Activated T-helper 1 cell treated with anti-CD3 and anti-CD28 coated beads, Interleukin-2, amount 50 U/mL, for 16 hours (primary cell): Measurements from ENCODE around the gene SEC63.
"Not testable (repeated sequence)": the region's sequence is repeated elsewhere in the genome, so short reads cannot be mapped to it uniquely, and the experiment has no call there.

ENCODE experiments used
- DNase-seq, 2 donors: peaks; one replicate each; pipeline ENCODE4 v3.0.0-alpha.2; 2020; ENCODE audit warnings: low read depth in 1 of 2, low spot score in 1 of 2

Gene SEC63, protein sequence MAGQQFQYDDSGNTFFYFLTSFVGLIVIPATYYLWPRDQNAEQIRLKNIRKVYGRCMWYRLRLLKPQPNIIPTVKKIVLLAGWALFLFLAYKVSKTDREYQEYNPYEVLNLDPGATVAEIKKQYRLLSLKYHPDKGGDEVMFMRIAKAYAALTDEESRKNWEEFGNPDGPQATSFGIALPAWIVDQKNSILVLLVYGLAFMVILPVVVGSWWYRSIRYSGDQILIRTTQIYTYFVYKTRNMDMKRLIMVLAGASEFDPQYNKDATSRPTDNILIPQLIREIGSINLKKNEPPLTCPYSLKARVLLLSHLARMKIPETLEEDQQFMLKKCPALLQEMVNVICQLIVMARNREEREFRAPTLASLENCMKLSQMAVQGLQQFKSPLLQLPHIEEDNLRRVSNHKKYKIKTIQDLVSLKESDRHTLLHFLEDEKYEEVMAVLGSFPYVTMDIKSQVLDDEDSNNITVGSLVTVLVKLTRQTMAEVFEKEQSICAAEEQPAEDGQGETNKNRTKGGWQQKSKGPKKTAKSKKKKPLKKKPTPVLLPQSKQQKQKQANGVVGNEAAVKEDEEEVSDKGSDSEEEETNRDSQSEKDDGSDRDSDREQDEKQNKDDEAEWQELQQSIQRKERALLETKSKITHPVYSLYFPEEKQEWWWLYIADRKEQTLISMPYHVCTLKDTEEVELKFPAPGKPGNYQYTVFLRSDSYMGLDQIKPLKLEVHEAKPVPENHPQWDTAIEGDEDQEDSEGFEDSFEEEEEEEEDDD

DNA sequence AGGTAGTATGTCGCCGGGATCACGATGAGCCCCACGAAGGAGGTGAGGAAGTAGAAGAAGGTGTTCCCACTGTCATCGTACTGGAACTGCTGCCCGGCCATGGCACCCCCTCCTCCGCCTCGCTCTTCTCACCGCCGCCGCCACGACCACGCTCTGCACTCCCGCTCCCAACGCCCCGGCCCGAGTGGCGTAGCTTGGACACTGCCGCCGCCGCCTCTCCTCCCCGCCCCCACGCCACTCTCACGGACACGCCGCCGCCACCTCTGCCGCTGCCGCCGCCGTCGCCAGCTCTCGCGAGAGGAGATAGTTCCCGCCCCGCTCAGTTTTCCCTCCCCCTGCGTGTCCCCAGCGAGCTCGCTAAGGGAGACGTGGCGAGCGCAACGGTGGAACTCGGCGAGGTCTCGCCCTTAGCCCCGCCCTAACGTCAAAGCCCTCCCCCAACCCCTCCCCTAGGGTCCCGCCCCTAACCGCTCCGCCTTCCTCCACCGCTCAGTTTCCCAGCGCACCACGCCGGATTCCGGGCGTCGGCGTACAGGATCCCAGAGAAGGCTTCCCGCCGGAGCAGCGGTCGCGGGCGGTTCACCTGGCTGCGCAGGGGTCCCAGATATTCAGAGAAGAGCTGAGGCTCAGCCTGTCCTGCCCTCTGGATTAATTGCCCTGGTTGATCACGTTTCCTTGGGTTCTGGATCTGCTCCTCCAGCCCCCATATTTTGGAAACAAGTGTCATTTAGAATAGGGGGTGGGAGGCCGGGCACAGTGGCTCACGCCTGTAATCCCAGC is at the start of gene SEC63:
Gene SEC63, minus strand, starts transcription at position 300 of the 780 bp plus-strand sequence. Its CDS starts 199 bp downstream, at position 101.
- peak; percentile 94 to 96 for DNase-seq

DNA sequence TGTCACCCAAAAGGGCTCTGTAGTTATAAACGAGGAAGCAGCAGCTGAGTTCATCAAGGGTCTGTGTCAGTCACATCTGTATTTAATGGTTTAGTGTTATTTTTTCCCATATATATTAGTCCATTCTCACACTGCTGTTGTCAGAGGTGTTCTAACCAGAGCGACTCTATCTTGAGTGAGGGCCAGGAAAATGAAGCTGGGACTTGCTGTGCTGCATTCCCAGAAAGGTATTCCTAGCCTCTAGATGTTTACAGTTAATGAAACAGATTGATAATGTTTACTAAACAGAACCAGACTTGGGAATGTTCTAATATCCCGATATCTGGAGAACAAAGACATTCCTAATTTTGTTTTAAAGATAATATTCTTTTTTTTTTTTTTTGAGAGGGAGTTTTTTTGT is 48.0 kb upstream of the SEC63 start:
- DNase-seq: no peak

DNA sequence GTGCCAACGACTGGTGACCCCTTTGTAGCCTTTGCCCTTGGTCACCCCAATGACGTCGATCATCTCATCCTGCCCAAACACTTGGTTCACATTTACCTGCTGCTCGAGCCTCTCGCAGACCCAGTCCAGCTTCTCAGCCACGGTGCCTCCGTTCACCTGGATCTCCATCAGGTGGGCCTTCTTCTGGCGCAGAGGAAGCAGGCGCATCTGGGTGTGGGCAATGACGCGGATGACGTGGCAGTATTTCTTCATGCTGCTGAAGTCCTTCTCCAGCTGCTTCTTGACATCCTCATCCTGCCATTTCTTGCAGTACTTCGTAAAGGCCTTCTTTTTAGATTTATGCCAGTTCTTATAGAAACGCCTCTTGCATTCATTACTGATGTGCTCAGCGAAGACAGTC is 46.9 kb upstream of the SEC63 start:
- no peak for DNase-seq

DNA sequence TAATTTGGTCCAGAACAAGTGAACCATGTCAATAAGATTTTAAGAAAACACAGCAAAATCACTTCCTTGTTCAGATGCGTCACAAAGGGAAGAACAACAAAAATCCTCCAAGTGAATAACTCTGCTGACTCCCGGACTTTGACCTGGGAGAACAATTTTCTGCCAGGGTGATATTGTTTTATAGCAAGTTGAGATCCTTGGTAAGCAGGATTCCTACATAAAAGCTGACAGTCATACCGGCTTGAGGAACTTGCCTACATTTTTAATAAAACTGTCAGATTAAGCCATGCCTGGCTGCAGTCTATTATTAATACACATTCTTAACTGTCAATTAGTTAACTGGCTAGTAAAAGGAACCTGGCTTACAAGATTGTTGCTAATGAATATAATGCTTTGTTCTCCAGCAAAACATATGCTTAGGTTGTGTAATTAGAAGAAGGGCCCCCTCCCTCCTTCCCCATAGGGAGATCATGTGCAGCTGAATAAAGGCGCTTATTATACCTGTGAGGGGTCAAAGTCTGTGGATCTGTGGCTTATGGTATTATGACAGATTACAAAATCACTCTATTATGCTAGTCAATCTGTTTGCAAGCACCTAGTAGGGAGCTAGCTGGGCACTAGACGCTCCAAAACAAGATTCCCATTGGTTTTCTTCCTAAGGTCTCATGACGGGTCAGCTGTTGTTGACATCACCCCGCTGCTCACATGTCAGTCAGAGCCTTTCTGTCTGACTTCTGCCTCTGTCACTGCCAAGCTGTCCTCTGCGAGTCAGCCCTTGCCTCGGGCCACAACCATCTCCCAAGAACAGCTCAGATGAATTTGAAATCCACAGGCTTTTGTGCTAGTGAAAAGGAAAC is 44.6 kb upstream of the SEC63 start:
- DNase-seq: no peak

DNA sequence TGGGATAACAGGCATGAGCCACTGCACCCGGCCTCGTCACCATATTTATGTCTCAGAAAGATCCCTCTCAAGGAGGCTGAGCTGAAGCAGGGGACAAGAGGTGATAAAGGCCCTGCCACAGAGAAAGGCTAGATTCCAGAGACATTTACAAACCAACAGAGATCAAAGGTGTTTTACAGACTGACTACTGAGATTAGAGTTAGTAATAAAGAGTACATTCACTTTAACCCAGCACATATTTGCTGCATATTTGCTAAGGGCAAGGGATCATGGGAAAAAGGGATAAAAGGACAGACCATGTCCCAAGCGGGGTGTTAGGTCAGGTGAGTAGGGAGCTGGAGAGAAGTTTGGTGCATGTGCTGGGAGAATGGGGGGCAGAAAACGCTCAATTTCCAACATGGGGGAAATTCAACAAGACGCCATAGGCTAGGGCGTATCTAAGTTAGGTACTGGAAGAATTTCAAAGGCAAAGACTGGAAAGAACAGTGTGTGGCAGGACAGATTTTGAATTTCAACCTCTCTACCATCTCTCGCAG is 43.8 kb upstream of the SEC63 start:
- no peak for DNase-seq

DNA sequence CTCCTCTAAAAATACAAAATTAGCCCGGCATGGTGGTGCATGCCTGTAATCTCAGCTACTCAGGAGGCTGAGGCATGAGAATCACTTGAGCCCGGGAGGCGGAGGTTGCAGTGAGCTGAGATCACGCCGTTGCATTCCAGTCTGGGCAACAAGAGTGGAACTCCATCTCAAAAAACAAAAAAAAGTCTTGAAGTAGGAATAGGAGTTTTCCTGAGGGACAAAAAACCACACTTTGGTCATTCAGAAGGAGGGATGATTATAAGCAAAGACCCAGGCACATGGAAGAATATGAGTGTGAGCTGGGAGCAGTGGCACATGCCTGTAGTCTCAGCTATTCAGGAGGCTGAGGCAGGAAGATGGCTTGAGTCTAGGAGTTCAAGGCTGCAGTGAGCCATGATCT is 42.3 kb upstream of the SEC63 start:
- not testable (repeated sequence) for DNase-seq

DNA sequence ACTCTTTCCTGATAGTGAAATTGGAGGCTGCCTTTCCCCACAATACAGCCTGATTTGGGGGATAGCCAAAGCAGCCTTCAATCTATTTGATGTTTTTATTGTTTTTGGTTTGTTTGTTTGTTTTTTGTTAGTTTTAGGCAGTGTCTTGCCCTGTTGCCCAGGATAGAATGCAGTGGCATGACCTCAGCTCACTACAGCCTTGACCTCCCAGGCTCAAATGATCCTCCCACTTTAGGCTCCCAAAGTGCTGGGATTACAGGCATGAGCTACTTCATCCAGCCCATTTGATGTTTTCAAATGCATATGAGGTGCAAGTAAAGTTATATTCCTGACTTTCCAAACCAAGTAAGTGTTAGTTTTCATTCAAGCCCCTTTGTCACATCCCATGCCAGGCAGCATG is 41.3 kb upstream of the SEC63 start:
- DNase-seq: no peak

DNA sequence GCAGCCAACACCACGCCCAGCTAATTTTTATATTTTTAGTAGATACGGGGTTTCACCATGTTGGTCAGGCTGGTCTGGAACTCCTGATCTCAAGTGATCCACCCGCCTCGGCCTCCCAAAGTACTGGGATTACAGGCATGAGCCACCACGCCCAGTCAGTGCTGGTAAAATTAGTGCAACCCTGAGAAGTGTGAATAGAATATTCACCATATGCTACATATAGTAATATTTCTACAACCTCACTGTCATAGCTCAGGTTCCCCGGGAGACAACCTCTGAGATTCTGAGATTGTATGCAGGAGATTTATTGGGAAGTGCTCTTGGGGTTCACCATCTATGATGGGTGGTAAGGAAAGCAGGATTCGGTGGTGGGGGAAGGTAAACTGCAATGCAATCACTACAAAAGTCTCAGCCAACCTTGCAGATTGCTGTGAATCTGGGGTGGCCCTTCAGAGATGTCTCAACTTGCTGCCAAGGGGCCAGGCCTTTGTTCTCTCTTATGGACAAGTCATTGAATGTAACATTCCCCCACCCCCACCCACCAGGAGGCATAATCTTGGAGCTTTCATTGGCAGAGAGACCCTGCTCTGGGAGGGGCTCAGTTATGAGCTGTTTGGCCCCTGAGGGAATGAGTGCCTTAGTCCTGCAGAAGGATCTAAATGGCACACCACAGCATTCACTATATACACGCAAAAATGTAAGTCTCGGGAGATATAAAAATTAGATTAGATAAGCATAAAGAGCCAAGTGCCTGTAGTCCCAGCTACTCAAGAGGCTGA is 34.0 kb upstream of the SEC63 start:
- DNase-seq: no peak

DNA sequence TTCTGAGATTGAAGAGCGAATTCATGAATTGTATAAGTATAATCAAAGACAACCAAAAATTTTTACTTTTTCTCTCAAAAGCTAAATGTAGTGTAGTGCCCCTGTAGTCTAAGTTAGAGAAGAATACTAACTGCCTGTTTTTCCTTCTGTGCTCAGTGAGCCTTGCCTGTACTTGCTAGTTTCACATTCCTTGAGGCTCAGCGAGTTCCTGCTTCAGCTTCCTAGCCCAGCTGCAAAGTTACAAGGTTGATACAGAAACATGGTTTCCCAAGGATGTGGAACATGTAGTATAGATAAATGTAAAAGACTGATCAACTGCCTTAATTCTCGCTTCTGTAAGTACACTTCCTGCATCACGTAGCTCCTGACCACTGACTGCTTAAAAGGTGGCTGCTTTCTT is 33.1 kb upstream of the SEC63 start:
- DNase-seq: no peak

DNA sequence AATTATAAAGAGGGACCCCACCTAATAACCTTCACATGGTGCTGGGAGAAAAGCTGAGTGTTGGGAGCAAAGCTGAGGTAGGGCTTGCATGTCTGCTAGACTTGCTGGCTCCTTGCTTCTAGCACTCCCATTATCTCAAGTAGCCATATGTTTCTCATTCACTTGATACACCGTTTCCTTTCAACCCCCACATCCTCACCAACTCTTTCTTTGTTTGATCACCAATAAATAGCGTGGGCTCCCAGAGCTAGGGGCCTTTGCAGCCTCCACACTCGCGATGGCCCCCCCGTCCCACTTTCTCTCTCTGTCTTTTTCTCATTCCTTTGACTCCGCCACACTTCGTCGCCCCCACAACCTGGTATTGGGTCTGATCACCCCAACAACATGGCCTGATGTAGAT is 32.6 kb upstream of the SEC63 start:
- DNase-seq: not testable (repeated sequence)

DNA sequence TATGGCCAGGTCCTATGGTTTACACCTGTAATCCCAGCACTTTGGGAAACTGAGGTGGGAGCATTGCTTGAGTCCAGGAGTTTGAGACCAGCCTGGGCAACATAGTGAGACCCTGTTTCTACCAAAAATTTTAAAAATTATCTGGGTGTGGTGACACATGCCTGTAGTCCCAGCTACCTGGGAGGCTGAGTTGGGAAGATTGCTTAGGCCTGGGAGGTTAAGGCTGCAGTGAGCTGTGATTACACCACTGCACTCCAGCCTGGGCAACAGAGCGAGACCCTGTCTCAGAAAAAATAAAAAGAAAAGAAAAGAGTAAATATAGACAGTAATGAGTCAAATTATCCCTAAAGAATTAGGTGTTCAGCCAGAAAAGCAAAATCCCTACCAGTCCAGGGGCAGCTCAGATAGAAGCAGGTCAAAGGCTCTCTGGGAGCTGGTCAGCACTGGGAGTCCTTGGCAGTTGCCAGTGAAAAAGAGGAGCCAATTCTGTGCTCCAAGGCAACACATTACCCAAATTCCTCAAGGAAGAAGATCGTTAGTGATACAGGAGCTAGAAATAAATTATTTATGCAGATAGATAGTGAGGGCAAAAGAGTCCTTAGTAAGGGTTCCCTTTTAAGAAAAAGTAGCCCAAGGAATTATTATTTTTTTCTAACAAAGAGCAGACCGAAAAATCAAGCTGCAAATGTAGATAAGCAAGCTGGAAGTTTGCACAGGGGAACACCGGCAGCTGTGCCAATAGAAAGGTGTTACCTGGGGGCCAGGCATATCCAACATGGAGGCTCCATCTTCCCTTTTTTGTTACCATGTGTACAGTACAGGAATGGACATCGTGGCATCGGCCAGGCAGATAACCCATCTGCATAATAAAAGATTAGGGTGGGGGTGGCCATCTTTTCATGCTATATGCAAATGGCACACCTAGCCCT is 31.4 kb upstream of the SEC63 start:
- DNase-seq: no peak

DNA sequence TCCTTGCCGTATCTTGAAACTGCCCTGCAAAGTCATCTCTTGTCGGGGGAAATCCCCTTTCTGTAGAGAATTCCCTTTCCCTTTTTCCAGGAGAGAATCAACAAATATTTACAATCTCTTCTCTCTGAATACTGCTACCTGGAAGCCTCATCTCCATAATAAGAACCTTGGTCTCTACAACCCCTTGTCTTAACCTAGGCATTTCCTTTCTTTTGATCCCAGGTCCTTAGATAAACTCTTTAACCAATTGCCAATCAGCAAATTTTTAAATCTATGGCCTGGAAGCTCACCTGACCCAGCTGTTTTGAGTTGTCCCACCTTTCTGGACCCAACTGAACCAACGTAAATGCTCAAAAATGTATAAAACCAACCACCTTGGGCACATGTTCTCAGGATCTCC is 30.6 kb upstream of the SEC63 start:
- DNase-seq: no peak

DNA sequence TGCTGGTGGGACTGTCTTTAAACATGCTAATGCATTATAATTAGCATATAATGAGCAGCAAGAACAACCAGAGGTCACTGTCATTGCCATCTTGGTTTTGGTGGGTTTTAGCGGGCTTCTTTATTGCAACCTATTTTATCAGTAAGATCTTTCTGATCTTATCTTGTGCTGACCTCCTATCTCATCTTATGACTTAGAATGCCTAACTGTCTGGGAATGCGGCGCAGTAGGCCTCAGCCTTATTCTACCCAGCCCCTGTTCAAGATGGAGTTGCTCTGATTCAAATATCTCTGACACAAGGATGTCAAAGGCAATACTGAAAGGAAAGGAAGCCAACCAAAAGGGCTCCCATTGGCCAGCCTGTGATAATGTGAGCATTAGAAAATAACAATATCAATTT is 29.8 kb upstream of the SEC63 start:
- no peak for DNase-seq

DNA sequence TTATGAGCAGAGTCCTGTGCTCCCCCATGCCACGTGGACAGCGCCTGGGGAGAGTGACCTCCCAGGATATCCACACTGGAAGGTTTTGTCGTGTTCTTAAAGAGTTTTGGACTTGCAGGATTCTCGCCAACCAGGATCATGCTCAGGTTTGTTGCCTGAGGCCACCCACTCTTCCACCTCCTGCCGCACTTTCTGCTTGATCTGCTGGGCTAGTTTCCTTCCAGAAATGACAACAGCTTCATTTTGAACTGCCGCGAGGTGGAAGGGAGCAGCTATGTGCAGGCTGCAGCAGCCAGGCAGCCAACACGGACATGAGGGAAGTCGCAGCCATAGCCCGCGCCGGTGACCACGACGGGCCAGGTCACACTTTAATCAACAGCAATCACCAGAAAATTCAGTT is 27.7 kb upstream of the SEC63 start:
- no peak for DNase-seq

DNA sequence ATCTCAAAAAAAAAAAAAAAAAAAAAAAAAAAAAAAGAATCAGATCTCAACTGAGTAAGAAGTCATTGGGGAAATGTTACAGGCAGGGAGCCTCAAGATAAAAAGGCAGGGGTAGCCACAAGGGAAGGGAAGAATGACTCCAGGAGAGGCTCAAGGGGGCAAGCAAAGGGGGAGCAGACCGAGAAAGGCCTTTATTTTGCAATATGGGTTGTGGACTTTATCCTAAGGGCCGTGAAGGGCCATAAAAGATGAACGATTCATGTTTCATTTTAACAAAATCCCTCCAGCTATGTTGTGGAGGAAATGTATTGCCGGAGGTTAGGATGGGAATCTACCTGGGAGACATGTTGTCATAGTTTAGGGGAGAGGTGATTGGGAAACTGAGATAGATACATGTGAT is 25.8 kb upstream of the SEC63 start:
- no peak for DNase-seq

DNA sequence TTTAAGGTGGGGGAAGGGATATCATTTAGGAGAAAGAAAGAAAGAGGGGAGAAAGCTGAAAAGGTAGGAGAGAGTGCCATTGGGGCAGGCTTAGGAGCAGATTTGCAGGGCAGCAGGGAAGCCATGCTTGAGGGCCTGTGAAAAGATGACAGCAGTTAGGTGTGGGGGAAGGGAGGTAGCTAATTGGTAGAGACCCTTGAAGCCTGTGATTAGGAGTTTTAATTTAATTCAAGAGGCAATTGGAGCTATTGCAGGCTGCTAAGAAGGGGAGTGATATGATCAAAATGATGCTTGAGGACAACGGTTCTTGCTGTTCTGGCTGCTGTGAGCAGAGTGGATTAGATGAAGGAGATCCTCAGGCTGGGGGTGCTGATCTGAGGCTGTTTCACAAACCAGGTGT is 24.5 kb upstream of the SEC63 start:
- DNase-seq: no peak

DNA sequence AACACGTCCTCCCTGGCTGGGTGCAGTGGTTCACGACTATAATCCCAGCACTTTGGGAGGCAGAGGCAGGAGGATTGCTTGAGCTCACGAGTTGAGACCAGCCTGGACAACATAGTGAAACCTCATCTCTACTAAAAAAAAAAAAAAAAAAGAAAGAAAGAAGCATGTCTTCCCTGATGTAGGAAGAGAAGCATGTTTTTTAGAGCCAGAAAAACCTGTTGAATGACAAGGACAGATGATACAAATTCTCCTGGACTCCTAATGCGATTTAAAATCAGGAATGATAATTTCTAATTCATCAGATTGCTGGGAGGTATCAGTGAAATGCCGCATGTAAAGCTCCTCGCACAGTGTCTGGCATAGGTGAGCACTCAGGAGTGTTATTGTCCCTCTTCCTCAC is 23.7 kb upstream of the SEC63 start:
- DNase-seq: no peak

DNA sequence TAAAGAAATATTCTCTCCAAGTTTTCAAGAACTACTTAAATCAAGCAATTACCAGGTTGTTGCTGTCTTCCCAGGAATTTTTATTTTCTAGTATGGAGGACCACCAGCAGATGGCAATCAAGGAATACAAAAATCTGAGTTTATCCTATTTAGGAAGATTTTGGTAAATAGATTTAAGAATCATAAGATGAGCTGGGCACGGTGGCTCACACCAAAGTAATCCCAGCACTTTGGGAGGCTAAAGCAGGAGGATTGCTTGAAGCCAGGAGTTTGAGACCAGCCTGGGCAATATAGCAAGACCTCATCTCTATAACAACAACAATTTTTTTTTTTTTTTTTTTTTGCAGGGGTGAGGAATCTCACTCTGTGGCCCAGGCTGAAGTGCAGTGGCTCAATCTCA is 19.3 kb upstream of the SEC63 start:
- DNase-seq: no peak
